GM13977 (cell line): Measurements from ENCODE around the gene NPAS3.

ENCODE experiments used
- DNase-seq: peaks from one replicate; pipeline ENCODE4 v3.0.0; 2012; ENCODE audit warnings: low spot score
- in situ Hi-C: fragments of 300-500 bp; cut with MboI; formaldehyde crosslinking; loops from one replicate; pipeline ENCODE4 v1.12.0; 2022; ENCODE audit warnings: low sequenced_read_pairs, low pct_unique_long_range_greater_than_20kb, mixed read lengths, inconsistent platforms; ENCODE audit not compliant: unreplicated experiment
- TF ChIP-seq, protein P1 (sequence below): IDR thresholded peaks from 2 replicates; pipeline ENCODE4 v1.5.1; 2012; ENCODE audit warnings: mild to moderate bottlenecking, control low read depth; ENCODE audit not compliant: insufficient read depth; ENCODE audit errors: extremely low read depth, missing control alignments

Gene NPAS3

GRCh38 chr14:33851366-33851765 lies 912.7 kb downstream of the NPAS3 start:
- no peak for DNase-seq
- TF ChIP-seq, protein P1, sequence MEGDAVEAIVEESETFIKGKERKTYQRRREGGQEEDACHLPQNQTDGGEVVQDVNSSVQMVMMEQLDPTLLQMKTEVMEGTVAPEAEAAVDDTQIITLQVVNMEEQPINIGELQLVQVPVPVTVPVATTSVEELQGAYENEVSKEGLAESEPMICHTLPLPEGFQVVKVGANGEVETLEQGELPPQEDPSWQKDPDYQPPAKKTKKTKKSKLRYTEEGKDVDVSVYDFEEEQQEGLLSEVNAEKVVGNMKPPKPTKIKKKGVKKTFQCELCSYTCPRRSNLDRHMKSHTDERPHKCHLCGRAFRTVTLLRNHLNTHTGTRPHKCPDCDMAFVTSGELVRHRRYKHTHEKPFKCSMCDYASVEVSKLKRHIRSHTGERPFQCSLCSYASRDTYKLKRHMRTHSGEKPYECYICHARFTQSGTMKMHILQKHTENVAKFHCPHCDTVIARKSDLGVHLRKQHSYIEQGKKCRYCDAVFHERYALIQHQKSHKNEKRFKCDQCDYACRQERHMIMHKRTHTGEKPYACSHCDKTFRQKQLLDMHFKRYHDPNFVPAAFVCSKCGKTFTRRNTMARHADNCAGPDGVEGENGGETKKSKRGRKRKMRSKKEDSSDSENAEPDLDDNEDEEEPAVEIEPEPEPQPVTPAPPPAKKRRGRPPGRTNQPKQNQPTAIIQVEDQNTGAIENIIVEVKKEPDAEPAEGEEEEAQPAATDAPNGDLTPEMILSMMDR, result no peak
- in situ Hi-C loops, result no loop called here

DNA sequence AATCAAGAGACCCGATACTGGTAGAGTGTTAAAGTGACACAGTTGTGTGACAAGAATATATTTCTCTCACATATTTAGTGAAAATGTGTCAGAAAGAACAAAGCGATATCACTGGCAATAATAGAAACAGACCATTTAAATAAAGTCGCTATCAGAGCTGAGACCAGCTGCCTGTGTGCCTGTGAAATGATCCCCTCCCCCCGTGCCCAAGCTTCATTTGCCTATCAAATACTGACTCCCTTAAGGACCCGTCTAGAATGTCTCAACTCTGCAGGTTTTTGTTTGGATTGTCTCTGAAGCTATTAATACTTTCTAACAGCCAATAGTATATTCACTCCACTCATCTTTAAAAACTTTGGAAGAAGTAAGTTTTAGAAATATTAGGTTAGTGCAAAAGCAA lies 913.3 kb downstream of the NPAS3 start:
- TF ChIP-seq, protein P1, result no peak
- in situ Hi-C loops, result no loop called here
- DNase-seq, result no peak
